AG04449 (cell line): ENCODE measurements around the gene CCM2.

Experiments
- CTCF ChIA-PET: fragments of 350-600 bp; formaldehyde crosslinking; extraction: SDS; loops from one replicate; lab custom pipeline; 2021; ENCODE audit warnings: antibody characterized with exemption; lab: Yijun Ruan, JAX
- POLR2A ChIA-PET: fragments of 400-600, 350-600 bp; formaldehyde crosslinking; extraction: SDS; loops from one replicate; lab custom pipeline; 2020; ENCODE audit warnings: antibody characterized with exemption, inconsistent platforms; lab: Yijun Ruan, JAX
- DNase-seq: peaks from one replicate; pipeline ENCODE4 v3.0.0-alpha.2; 2010; ENCODE audit warnings: low read depth, low spot score
- H3K4me3 ChIP-seq: 2 replicates; pipeline ENCODE4 v1.5.1; 2011; ENCODE audit warnings: low read depth, mild to moderate bottlenecking, control low read depth, low read length
- TF ChIP-seq, protein P1 (sequence below): IDR thresholded peaks from one replicate; pipeline ENCODE4 v1.5.1; 2011; ENCODE audit warnings: mild to moderate bottlenecking, moderate library complexity, low read length, control low read depth, inconsistent platforms; ENCODE audit not compliant: insufficient read depth; ENCODE audit errors: missing control alignments

Gene CCM2

GRCh38 chr7:45123913-45124710 lies 124.1 kb downstream of the CCM2 start:
- ChIA-PET CTCF (interaction anchor here (3.3 kb wide), 1 partner anchor 11 kb away, joined by 25 read pairs; no protein-coding TSS in a partner anchor), POLR2A (no interaction called here)
- H3K4me3 ChIP-seq: no peak overlapping the region
- no peak for DNase-seq
- TF ChIP-seq, protein P1, sequence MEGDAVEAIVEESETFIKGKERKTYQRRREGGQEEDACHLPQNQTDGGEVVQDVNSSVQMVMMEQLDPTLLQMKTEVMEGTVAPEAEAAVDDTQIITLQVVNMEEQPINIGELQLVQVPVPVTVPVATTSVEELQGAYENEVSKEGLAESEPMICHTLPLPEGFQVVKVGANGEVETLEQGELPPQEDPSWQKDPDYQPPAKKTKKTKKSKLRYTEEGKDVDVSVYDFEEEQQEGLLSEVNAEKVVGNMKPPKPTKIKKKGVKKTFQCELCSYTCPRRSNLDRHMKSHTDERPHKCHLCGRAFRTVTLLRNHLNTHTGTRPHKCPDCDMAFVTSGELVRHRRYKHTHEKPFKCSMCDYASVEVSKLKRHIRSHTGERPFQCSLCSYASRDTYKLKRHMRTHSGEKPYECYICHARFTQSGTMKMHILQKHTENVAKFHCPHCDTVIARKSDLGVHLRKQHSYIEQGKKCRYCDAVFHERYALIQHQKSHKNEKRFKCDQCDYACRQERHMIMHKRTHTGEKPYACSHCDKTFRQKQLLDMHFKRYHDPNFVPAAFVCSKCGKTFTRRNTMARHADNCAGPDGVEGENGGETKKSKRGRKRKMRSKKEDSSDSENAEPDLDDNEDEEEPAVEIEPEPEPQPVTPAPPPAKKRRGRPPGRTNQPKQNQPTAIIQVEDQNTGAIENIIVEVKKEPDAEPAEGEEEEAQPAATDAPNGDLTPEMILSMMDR: no peak

DNA sequence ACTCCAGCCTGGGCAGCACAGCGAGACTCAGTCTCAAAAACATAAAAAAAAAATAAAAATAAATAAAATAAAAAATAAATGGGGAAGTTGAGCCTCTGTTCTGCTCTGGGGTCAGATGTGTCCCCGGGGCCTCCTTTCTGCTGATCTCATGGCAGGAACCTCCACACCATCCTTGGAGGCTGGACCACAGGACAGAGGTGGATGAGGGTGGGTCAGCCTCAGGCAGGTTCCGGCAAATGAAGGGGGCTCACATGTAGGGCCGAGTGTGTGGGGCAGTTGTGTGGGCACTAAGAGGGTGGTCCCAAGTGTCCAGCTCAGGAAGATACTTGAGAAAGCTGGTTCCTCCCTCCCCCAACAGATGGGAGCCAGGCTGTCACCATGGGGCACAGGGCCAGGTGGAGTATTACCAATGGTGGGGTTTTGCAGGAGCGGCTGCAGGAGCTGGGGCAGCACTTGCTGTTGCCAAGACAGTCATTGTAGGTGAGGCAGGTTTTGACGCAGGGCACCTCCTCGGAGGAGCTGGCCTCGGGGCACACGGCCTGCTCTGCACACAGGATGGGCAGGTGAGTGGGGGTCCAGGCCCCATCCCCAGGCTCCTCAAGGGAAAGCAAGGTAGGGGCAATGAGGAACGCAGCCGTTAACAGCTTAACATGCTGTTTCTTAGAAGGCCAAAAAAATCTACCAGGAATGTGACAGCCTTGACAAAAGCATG lies 125.3 kb downstream of the CCM2 start:
- POLR2A ChIA-PET: no interaction called here
- CTCF ChIA-PET: interaction anchor here (0.9 to 3.3 kb wide), 2 partner anchors 10 to 152 kb away, joined by 3 to 25 read pairs; no protein-coding TSS in a partner anchor
- DNase-seq: no peak

More for the DNA sequence above, 125.3 kb downstream of the CCM2 start:
- TF ChIP-seq, protein P1: no peak
- H3K4me3 ChIP-seq: no peak overlapping the region
